HepG2 (cell line): ENCODE measurements around the gene DUS1L. TPM values are rescaled to one million over a fixed set of nuclear protein-coding genes. Genes with fewer than 3 reads are reported as not detected.

Experiments used
- ATAC-seq: fragments of 200-7000 bp; cut with Tn5 transposase; 3 replicates; pipeline ENCODE4 v1.9.1; 2020; ENCODE audit warnings: mild to moderate bottlenecking, moderate library complexity
- BruUV-seq: library from RNA; stranded (reverse); fragments of 400-500 nt; replicated peaks from 2 replicates; lab custom pipeline; 2021; lab: Mats Ljungman, UMichigan
- CTCF ChIA-PET: fragments of 300-600 bp; formaldehyde crosslinking; extraction: SDS; loops from one replicate; lab custom pipeline; 2021; ENCODE audit warnings: low total read pairs, inconsistent platforms, low intra/inter-chr PET ratio; lab: Yijun Ruan, JAX
- POLR2A ChIA-PET: fragments of 350-600 bp; sonication (Branson Sonifier 250); formaldehyde crosslinking; loops from one replicate; lab custom pipeline; 2020; ENCODE audit warnings: antibody characterized with exemption, inconsistent platforms; lab: Yijun Ruan, JAX
- DNase-seq: peaks from one replicate; pipeline ENCODE4 v3.0.0-alpha.2; 2015; ENCODE audit warnings: low spot score
- FAIRE-seq: peaks from 3 replicates; lab custom pipeline; 2011; peaks lifted over from hg19 to GRCh38; lab: Jason Lieb, UNC
- H2AFZ ChIP-seq: one replicate; pipeline ENCODE4 v1.6.1; 2011; ENCODE audit warnings: low read length, inconsistent platforms
- H3K27ac ChIP-seq: fragments of 300-600 bp; 3 replicates; pipeline ENCODE4 v1.8.0; 2011; ENCODE audit warnings: mixed run types, mild to moderate bottlenecking, mixed read lengths, low read length, inconsistent platforms; ENCODE audit not compliant: insufficient read depth; ENCODE audit errors: extremely low read length
- H3K27me3 ChIP-seq, 2 experiments: fragments of 200-600 bp in 1 of 2; 2 replicates in 1 of 2; 3 replicates in 1 of 2; pipeline versions ENCODE4 v1.6.0 to v1.8.0; 2011; ENCODE audit warnings: low read length in 2 of 2, mild to moderate bottlenecking in 2 of 2, moderate library complexity in 2 of 2, inconsistent platforms in 1 of 2; ENCODE audit not compliant: insufficient read depth in 2 of 2, control insufficient read depth in 1 of 2
- H3K36me3 ChIP-seq, 2 experiments: fragments of 200-600 bp in 1 of 2; replicated peaks in 1 of 2; 2 replicates in 1 of 2; 3 replicates in 1 of 2; pipeline versions ENCODE4 v1.5.1 to v1.8.0; 2011; ENCODE audit warnings: low read length in 2 of 2, inconsistent platforms in 1 of 2; ENCODE audit not compliant: insufficient read depth in 2 of 2, control insufficient read depth in 1 of 2
- H3K4me1 ChIP-seq: 2 replicates; pipeline ENCODE4 v1.5.1; 2012; ENCODE audit warnings: low read length, inconsistent platforms; ENCODE audit not compliant: insufficient read depth
- H3K4me2 ChIP-seq: 2 replicates; pipeline ENCODE4 v1.6.0; 2011; ENCODE audit warnings: low read depth, low read length, inconsistent platforms
- H3K4me3 ChIP-seq, 3 experiments: fragments of 200-600 bp in 1 of 3; sonication (generic), shearing (Covaris generic) in 1 of 3; replicated peaks in 1 of 3; 2 replicates each; pipeline ENCODE4 v1.5.1; 2011 to 2016; ENCODE audit warnings: low read length in 3 of 3, inconsistent platforms in 2 of 3, low read depth in 2 of 3, mild to moderate bottlenecking in 2 of 3, control low read depth in 1 of 3, mixed read lengths in 1 of 3; ENCODE audit not compliant: insufficient read depth in 1 of 3
- H3K79me2 ChIP-seq: one replicate; pipeline ENCODE4 v1.6.1; 2011; ENCODE audit warnings: low read length, inconsistent platforms; ENCODE audit not compliant: insufficient read depth
- H3K9ac ChIP-seq: 2 replicates; pipeline ENCODE4 v1.6.0; 2011; ENCODE audit warnings: mild to moderate bottlenecking, low read depth, low read length, inconsistent platforms; ENCODE audit not compliant: insufficient read depth
- H3K9me3 ChIP-seq: 2 replicates; pipeline ENCODE4 v1.5.1; 2012; ENCODE audit warnings: mild to moderate bottlenecking, low read length
- H4K20me1 ChIP-seq: 2 replicates; pipeline ENCODE4 v1.6.0; 2011; ENCODE audit warnings: inconsistent platforms, mild to moderate bottlenecking, low read length, moderate library complexity; ENCODE audit not compliant: insufficient read depth
- GATA4 ChIP-seq: sonication (generic); IDR thresholded peaks from 2 replicates; pipeline ENCODE4 v1.6.1; 2016; ENCODE audit warnings: antibody characterized with exemption, low read depth, borderline replicate concordance
- GATAD2A ChIP-seq: IDR thresholded peaks from 2 replicates; pipeline ENCODE4 v1.6.1; 2016
- HOMEZ ChIP-seq: IDR thresholded peaks from 2 replicates; pipeline ENCODE4 v1.6.1; 2016; ENCODE audit warnings: low read depth
- MED8 ChIP-seq: sonication (generic); formaldehyde crosslinking; IDR thresholded peaks from 2 replicates; pipeline ENCODE4 v1.8.1; 2023; ENCODE audit warnings: mild to moderate bottlenecking, missing genetic modification reagents; ENCODE audit not compliant: insufficient replicate concordance
- NR2F1 ChIP-seq, 2 experiments: fragments of 450-650 bp in 1 of 2; formaldehyde crosslinking in 1 of 2; IDR thresholded peaks; 2 replicates each; pipeline versions ENCODE4 v1.5.0 to v1.6.1; 2016 to 2020; ENCODE audit warnings: mild to moderate bottlenecking in 1 of 2, missing compliant biosample characterization in 1 of 2, missing genetic modification reagents in 1 of 2, moderate library complexity in 1 of 2
- ZNF335 ChIP-seq: sonication (generic); formaldehyde crosslinking; IDR thresholded peaks from 2 replicates; pipeline ENCODE4 v1.4.0; 2020; ENCODE audit warnings: missing genetic modification reagents
- ZNF549 ChIP-seq: sonication (generic); formaldehyde crosslinking; IDR thresholded peaks from 2 replicates; pipeline ENCODE4 v1.5.0; 2020; ENCODE audit warnings: missing genetic modification reagents
- ZNF646 ChIP-seq: sonication (generic); formaldehyde crosslinking; IDR thresholded peaks from 2 replicates; pipeline ENCODE4 v1.9.0; 2021; ENCODE audit warnings: mild to moderate bottlenecking, missing genetic modification reagents
- ZNF737 ChIP-seq: sonication (generic); formaldehyde crosslinking; IDR thresholded peaks from 2 replicates; pipeline ENCODE4 v1.5.0; 2020; ENCODE audit warnings: missing genetic modification reagents, mild to moderate bottlenecking, borderline replicate concordance
- WGBS: methylation state at CpG from one replicate; pipeline ENCODE4 v1.1.6; 2017; ENCODE audit warnings: low lambda C conversion rate; 5-methylcytosine and 5-hydroxymethylcytosine counted together
- in situ Hi-C: cut with HindIII; loops from 2 replicates; pipeline ENCODE4 v1.10.0; 2017; ENCODE audit warnings: low pct_unique_long_range_greater_than_20kb; ENCODE audit not compliant: extremely low pct_ligation_motif_present
- intact Hi-C: fragments of 100-400 bp; cut with micrococcal nuclease; formaldehyde crosslinking; loops from one replicate; pipeline ENCODE4 v1.10.0; 2022; ENCODE audit not compliant: unreplicated experiment
- polyA plus RNA-seq, 8 experiments: library from polyadenylated mRNA; depleted of rRNA in 3 of 8; stranded (reverse) in 7 of 8; unstranded in 1 of 8; fragments of >200 nt; fragmentation: Illumina TruSeq in 4 of 8; extraction: Trizol in 4 of 8; gene quantifications; 2 replicates each; pipeline versions ENCODE4 v1.2.1 to v1.2.3, GENCODE V29; 2011 to 2016; ENCODE audit warnings: low read depth in 4 of 8, missing spikeins in 1 of 8, mixed read lengths in 1 of 8; ENCODE audit not compliant: insufficient read depth in 1 of 8
- total RNA-seq, 5 experiments: library from RNA; depleted of rRNA; stranded (reverse); fragments of >200 nt; fragmentation: Illumina TruSeq; extraction: Trizol; gene quantifications; 2 replicates each; pipeline ENCODE4 v1.2.3, GENCODE V29; 2016; ENCODE audit warnings: low read depth in 1 of 5
- TF ChIP-seq, protein P1 (sequence below): sonication (generic); formaldehyde crosslinking; IDR thresholded peaks from 2 replicates; pipeline ENCODE4 v1.4.0; 2020; ENCODE audit warnings: mild to moderate bottlenecking, low read depth, missing genetic modification reagents

DUS1L gene
- total and polyA plus RNA-seq, 2 of the 13 experiments (the other 11 are each of a cell fraction or from before 2014, with no cell fraction given), result 81.0 to 109 TPM

- in situ Hi-C loops (no loop called here), intact Hi-C loops (loop anchor here (5.0 to 10.0 kb wide), 2 partner anchors 44 to 121 kb away; partner anchors contain the start of genes ASPSCR1, GPS1 and RFNG)
- ChIA-PET POLR2A (interaction anchor here (0.7 to 2.7 kb wide), 5 partner anchors 10 to 59 kb away, joined by 3 to 8 read pairs (median 6); partner anchors contain the start of gene DCXR), CTCF (no interaction called here)
- Histone ChIP-seq H3K79me2 (peaks cover 62% of the 10 kb centered on the region), H3K9ac (peak overlapping the region; percentile 98), H3K4me3 (peak overlapping the region; percentile 72 to 96 (median 86)), H3K27ac (peak overlapping the region; percentile 89), H3K4me1 (peaks cover 59% of the 10 kb centered on the region), H2AFZ (no peak overlapping the region), H3K9me3 (no peaks in the 10 kb centered on the region), H3K4me2 (peak overlapping the region; percentile 98), H3K36me3 (peaks cover 38 to 49% of the 10 kb centered on the region in 2 experiments), H4K20me1 (peaks cover 51% of the 10 kb centered on the region), H3K27me3 (no peaks in the 10 kb centered on the region; a peak in 1 of 5 replicates)
- no peak for FAIRE-seq
- WGBS, result 29% methylated on average over 24 of the region's 35 CpGs
- no TSS peak for BruUV-seq
- peak; percentile 4 for ATAC-seq
- DNase-seq, result no peak
- TF ChIP-seq GATA4 (no peak), MED8 (CRISPR knock-in tag) (no peak), ZNF646 (CRISPR knock-in tag) (no peak), ZNF737 (no peak), HOMEZ (CRISPR knock-in tag) (no peak), ZNF335 (CRISPR knock-in tag) (no peak), ZNF549 (CRISPR knock-in tag) (0 out of 2 replicates have a peak, but pooled peaks have one; percentile 35), NR2F1 (CRISPR knock-in tag; IDR thresholded peaks at IDR 0.05) (no peak), GATAD2A (CRISPR knock-in tag) (no peak)
- TF ChIP-seq, protein P1, sequence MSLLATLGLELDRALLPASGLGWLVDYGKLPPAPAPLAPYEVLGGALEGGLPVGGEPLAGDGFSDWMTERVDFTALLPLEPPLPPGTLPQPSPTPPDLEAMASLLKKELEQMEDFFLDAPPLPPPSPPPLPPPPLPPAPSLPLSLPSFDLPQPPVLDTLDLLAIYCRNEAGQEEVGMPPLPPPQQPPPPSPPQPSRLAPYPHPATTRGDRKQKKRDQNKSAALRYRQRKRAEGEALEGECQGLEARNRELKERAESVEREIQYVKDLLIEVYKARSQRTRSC (CRISPR knock-in tag), result no peak
These were observed 30.4 kb upstream of the DUS1L start for GRCh38 chr17:82095777-82096708.
